ENCODE measurements around the gene UGT1A7. TPM values are rescaled to one million over a fixed set of nuclear protein-coding genes. Genes with fewer than 3 reads are reported as not detected.

The UGT1A7 gene
- total RNA-seq, 1 donor from 2014 or later, result not detected

- no peak overlapping the region for H3K4me3 ChIP-seq (ENCODE audit: low read depth, low read length)
- no peak for TF ChIP-seq CTCF (conservative IDR thresholded peaks at IDR 0.05; ENCODE audit: low read depth, low read length)
- DNase-seq (ENCODE audit: low read depth), result no peak
Observed at GRCh38 chr2:233791883-233792329, 110.2 kb downstream of the UGT1A7 start.

- no peak for TF ChIP-seq CTCF (conservative IDR thresholded peaks at IDR 0.05; ENCODE audit: low read depth, low read length)
- DNase-seq (ENCODE audit: low read depth), result no peak
- no peak overlapping the region for H3K4me3 ChIP-seq (ENCODE audit: low read depth, low read length)
Observed at GRCh38 chr2:233792720-233793119, 111.0 kb downstream of the UGT1A7 start.

GRCh38 chr2:233793465-233794127 lies 111.9 kb downstream of the UGT1A7 start:
- DNase-seq (ENCODE audit: low read depth), result no peak
- TF ChIP-seq CTCF (conservative IDR thresholded peaks at IDR 0.05; ENCODE audit: low read depth, low read length), result no peak
- H3K4me3 ChIP-seq (ENCODE audit: low read depth, low read length), result no peak overlapping the region

- DNase-seq (ENCODE audit: low read depth), result no peak
- no peak overlapping the region for H3K4me3 ChIP-seq (ENCODE audit: low read depth, low read length)
- no peak for TF ChIP-seq CTCF (conservative IDR thresholded peaks at IDR 0.05; ENCODE audit: low read depth, low read length)
Observed at GRCh38 chr2:233794128-233794658, 112.5 kb downstream of the UGT1A7 start.

- DNase-seq (ENCODE audit: low read depth), result no peak
- no peak for TF ChIP-seq CTCF (conservative IDR thresholded peaks at IDR 0.05; ENCODE audit: low read depth, low read length)
Observed at GRCh38 chr2:233795735-233796171, 114.1 kb downstream of the UGT1A7 start.

GRCh38 chr2:233796254-233796653 lies 114.6 kb downstream of the UGT1A7 start:
- no peak for TF ChIP-seq CTCF (conservative IDR thresholded peaks at IDR 0.05; ENCODE audit: low read depth, low read length)
- DNase-seq (ENCODE audit: low read depth), result no peak

More at GRCh38 chr2:233795735-233796171, 114.1 kb downstream of the UGT1A7 start:
- H3K4me3 ChIP-seq (ENCODE audit: low read depth, low read length), result no peak overlapping the region

More at GRCh38 chr2:233796254-233796653, 114.6 kb downstream of the UGT1A7 start:
- H3K4me3 ChIP-seq (ENCODE audit: low read depth, low read length), result no peak overlapping the region
